Uterus (tissue), 2 donors: ENCODE results near the gene TMEM87B.

ENCODE experiments used
- POLR2A ChIP-seq, 2 donors: fragments of 450-650 bp; IDR thresholded peaks; one replicate each; pipeline ENCODE4 v1.6.1; 2016; ENCODE audit warnings: antibody characterized with exemption in 2 of 2, mild to moderate bottlenecking in 1 of 2, moderate library complexity in 1 of 2
- TF ChIP-seq, protein P1 (sequence below), 4 experiments: fragments of 200-600 bp in 2 of 4; fragments of 450-650 bp in 2 of 4; sonication (generic) in 2 of 4; IDR thresholded peaks; one replicate each; pipeline ENCODE4 v1.5.1; 2016 to 2019; ENCODE audit warnings: antibody characterized with exemption in 4 of 4, mild to moderate bottlenecking in 2 of 4, moderate library complexity in 1 of 4

DNA sequence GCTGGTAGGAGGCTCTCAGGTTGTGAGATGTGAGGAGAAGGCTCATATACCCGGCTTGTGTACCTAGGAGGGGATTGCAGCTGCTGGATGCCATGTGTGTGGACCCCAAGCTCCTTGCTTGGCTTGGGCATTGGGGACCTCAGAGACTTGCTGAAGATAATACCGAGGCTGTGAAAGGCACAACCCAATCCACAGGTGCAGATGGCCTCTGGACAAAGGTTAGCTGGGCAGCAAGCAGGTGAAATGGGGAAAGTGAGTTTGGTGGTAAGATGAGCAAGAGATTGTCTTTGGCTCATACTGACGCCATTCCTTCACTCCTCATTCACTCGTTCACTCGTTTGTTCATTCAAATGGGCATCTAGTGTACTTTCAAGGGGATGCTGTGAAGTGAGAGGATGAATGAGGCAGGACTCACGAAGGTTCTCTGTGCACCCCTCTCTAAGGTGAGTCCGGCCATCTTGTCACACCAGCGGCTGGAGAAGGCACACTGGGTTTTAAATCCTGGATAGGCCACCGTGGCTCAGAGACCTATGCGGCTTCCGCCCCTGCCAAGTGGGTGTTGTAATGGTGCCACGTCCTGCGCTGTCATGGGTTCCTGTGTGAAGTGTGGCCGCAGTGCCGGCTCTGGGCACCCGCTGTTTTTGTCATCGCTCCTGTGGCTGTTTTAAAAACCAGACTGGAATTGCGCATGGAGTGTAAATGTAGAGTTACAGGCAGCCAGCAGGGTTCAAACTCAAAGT is 96.8 kb downstream of the TMEM87B start:
- TF ChIP-seq, protein P1, sequence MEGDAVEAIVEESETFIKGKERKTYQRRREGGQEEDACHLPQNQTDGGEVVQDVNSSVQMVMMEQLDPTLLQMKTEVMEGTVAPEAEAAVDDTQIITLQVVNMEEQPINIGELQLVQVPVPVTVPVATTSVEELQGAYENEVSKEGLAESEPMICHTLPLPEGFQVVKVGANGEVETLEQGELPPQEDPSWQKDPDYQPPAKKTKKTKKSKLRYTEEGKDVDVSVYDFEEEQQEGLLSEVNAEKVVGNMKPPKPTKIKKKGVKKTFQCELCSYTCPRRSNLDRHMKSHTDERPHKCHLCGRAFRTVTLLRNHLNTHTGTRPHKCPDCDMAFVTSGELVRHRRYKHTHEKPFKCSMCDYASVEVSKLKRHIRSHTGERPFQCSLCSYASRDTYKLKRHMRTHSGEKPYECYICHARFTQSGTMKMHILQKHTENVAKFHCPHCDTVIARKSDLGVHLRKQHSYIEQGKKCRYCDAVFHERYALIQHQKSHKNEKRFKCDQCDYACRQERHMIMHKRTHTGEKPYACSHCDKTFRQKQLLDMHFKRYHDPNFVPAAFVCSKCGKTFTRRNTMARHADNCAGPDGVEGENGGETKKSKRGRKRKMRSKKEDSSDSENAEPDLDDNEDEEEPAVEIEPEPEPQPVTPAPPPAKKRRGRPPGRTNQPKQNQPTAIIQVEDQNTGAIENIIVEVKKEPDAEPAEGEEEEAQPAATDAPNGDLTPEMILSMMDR (IDR thresholded peaks at IDR 0.05), result no peak
- TF ChIP-seq POLR2A (IDR thresholded peaks at IDR 0.05), result no peak
